ENCODE data around the gene DPP6. TPM values are rescaled to one million over a fixed set of nuclear protein-coding genes. Genes with fewer than 3 reads are reported as not detected.
A peak's percentile ranks its signal among the peaks of the same experiment; 100 is the strongest.

DPP6 gene
- total and polyA plus RNA-seq, 4 experiments from 2014 or later: not detected

- H3K27ac ChIP-seq (ENCODE audit: low read depth, low read length): no peak overlapping the region
- no peak overlapping the region for H3K4me3 ChIP-seq (ENCODE audit: low read length in 2 of 2)
- no peaks in the 10 kb centered on the region for H3K27me3 ChIP-seq (ENCODE audit: insufficient read depth, low read length)
- peaks cover 0 to 32% (median 19%) of the 10 kb centered on the region in 8 donors for H3K9me3 Mint-ChIP-seq
- H3K27ac Mint-ChIP-seq: no peak overlapping the region
- peaks cover 0 to 6% of the 10 kb centered on the region in 2 donors for H3K9me3 ChIP-seq (ENCODE audit: control insufficient read depth in 1 of 2, low read length in 2 of 2)
- no peaks in the 10 kb centered on the region for H3K36me3 ChIP-seq (ENCODE audit: insufficient read depth, low read length)
- no peaks in the 10 kb centered on the region for H3K4me1 Mint-ChIP-seq
- intact Hi-C loops (cut with micrococcal nuclease): no loop called here
- no peaks in the 10 kb centered on the region for H3K4me1 ChIP-seq (ENCODE audit: insufficient read depth, low read length)
- DNase-seq: no peak
- no peaks in the 10 kb centered on the region for H3K27me3 Mint-ChIP-seq
- H3K4me3 Mint-ChIP-seq: no peak overlapping the region
- CTCF ChIA-PET (ENCODE audit: partially characterized antibody): no interaction called here
- H3K36me3 Mint-ChIP-seq: no peaks in the 10 kb centered on the region
- POLR2A ChIA-PET (ENCODE audit: partially characterized antibody): no interaction called here
Measured at GRCh38 chr7:154729056-154729455, 676.9 kb downstream of the DPP6 start.

- Mint-ChIP-seq H3K27ac (no peak overlapping the region), H3K4me1 (no peaks in the 10 kb centered on the region), H3K27me3 (peaks cover 0 to 1% of the 10 kb centered on the region in 2 donors), H3K9me3 (peaks cover 0 to 2% (median 0%) of the 10 kb centered on the region in 8 donors), H3K36me3 (no peaks in the 10 kb centered on the region), H3K4me3 (no peak overlapping the region)
- no peak overlapping the region for H3K27ac ChIP-seq (ENCODE audit: low read depth, low read length)
- ChIA-PET POLR2A (ENCODE audit: partially characterized antibody) (no interaction called here), CTCF (ENCODE audit: partially characterized antibody) (no interaction called here)
- intact Hi-C loops (cut with micrococcal nuclease): no loop called here
- H3K36me3 ChIP-seq (ENCODE audit: insufficient read depth, low read length): no peaks in the 10 kb centered on the region
- H3K27me3 ChIP-seq (ENCODE audit: insufficient read depth, low read length): no peaks in the 10 kb centered on the region
- no peaks in the 10 kb centered on the region for H3K4me1 ChIP-seq (ENCODE audit: insufficient read depth, low read length)
- no peaks in the 10 kb centered on the region for H3K9me3 ChIP-seq (ENCODE audit: control insufficient read depth in 1 of 2, low read length in 2 of 2)
- H3K4me3 ChIP-seq (ENCODE audit: low read length in 2 of 2): no peak overlapping the region
- DNase-seq: no peak
Measured at GRCh38 chr7:154735766-154736165, 683.6 kb downstream of the DPP6 start.

- CTCF ChIA-PET (ENCODE audit: partially characterized antibody): no interaction called here
- no peak overlapping the region for H3K27ac Mint-ChIP-seq
- H3K27me3 ChIP-seq (ENCODE audit: insufficient read depth, low read length): no peaks in the 10 kb centered on the region
- H3K4me3 ChIP-seq (ENCODE audit: low read length in 2 of 2): no peak overlapping the region
- no peaks in the 10 kb centered on the region for H3K36me3 Mint-ChIP-seq
- H3K9me3 ChIP-seq (ENCODE audit: control insufficient read depth in 1 of 2, low read length in 2 of 2): no peaks in the 10 kb centered on the region
- H3K4me1 Mint-ChIP-seq: no peaks in the 10 kb centered on the region
- intact Hi-C loops (cut with micrococcal nuclease): no loop called here
- H3K36me3 ChIP-seq (ENCODE audit: insufficient read depth, low read length): no peaks in the 10 kb centered on the region
- no peak for DNase-seq
- peaks cover 0 to 1% of the 10 kb centered on the region in 2 donors for H3K27me3 Mint-ChIP-seq
- H3K27ac ChIP-seq (ENCODE audit: low read depth, low read length): no peak overlapping the region
- POLR2A ChIA-PET (ENCODE audit: partially characterized antibody): no interaction called here
- no peaks in the 10 kb centered on the region for H3K9me3 Mint-ChIP-seq
- no peak overlapping the region for H3K4me3 Mint-ChIP-seq
- H3K4me1 ChIP-seq (ENCODE audit: insufficient read depth, low read length): no peaks in the 10 kb centered on the region
Measured at GRCh38 chr7:154736389-154736788, 684.2 kb downstream of the DPP6 start.

GRCh38 chr7:154738216-154738615 is 686.0 kb downstream of the DPP6 start:
- Mint-ChIP-seq H3K9me3 (peaks cover 0 to 3% (median 0%) of the 10 kb centered on the region in 8 donors), H3K27me3 (peaks cover 0 to 1% of the 10 kb centered on the region in 2 donors), H3K4me1 (no peaks in the 10 kb centered on the region), H3K36me3 (no peaks in the 10 kb centered on the region), H3K4me3 (no peak overlapping the region), H3K27ac (peak overlapping the region in 1 of 7 donors; percentile 62)
- Histone ChIP-seq H3K36me3 (ENCODE audit: insufficient read depth, low read length) (no peaks in the 10 kb centered on the region), H3K4me1 (ENCODE audit: insufficient read depth, low read length) (no peaks in the 10 kb centered on the region), H3K27ac (ENCODE audit: low read depth, low read length) (no peak overlapping the region), H3K4me3 (ENCODE audit: low read length in 2 of 2) (no peak overlapping the region), H3K9me3 (ENCODE audit: control insufficient read depth in 1 of 2, low read length in 2 of 2) (no peaks in the 10 kb centered on the region), H3K27me3 (ENCODE audit: insufficient read depth, low read length) (no peaks in the 10 kb centered on the region)
- ChIA-PET POLR2A (ENCODE audit: partially characterized antibody) (no interaction called here), CTCF (ENCODE audit: partially characterized antibody) (no interaction called here)
- no peak for DNase-seq
- intact Hi-C loops (cut with micrococcal nuclease): no loop called here

GRCh38 chr7:154741131-154741530 is 688.9 kb downstream of the DPP6 start:
- Histone ChIP-seq H3K36me3 (ENCODE audit: insufficient read depth, low read length) (no peaks in the 10 kb centered on the region), H3K4me3 (ENCODE audit: low read length in 2 of 2) (no peak overlapping the region), H3K27ac (ENCODE audit: low read depth, low read length) (no peak overlapping the region), H3K9me3 (ENCODE audit: control insufficient read depth in 1 of 2, low read length in 2 of 2) (no peaks in the 10 kb centered on the region), H3K4me1 (ENCODE audit: insufficient read depth, low read length) (no peaks in the 10 kb centered on the region), H3K27me3 (ENCODE audit: insufficient read depth, low read length) (no peaks in the 10 kb centered on the region)
- intact Hi-C loops (cut with micrococcal nuclease): no loop called here
- Mint-ChIP-seq H3K27me3 (peaks cover 0 to 1% of the 10 kb centered on the region in 2 donors), H3K4me3 (no peak overlapping the region), H3K9me3 (peaks cover 0 to 3% (median 0%) of the 10 kb centered on the region in 8 donors), H3K4me1 (no peaks in the 10 kb centered on the region), H3K27ac (no peak overlapping the region), H3K36me3 (no peaks in the 10 kb centered on the region)
- POLR2A ChIA-PET (ENCODE audit: partially characterized antibody): no interaction called here
- no peak for DNase-seq
- CTCF ChIA-PET (ENCODE audit: partially characterized antibody): no interaction called here

- intact Hi-C loops (cut with micrococcal nuclease): no loop called here
- ChIA-PET CTCF (ENCODE audit: partially characterized antibody) (no interaction called here), POLR2A (ENCODE audit: partially characterized antibody) (no interaction called here)
- Histone ChIP-seq H3K27ac (ENCODE audit: low read depth, low read length) (no peak overlapping the region), H3K36me3 (ENCODE audit: insufficient read depth, low read length) (no peaks in the 10 kb centered on the region), H3K4me3 (ENCODE audit: low read length in 2 of 2) (no peak overlapping the region), H3K27me3 (ENCODE audit: insufficient read depth, low read length) (no peaks in the 10 kb centered on the region), H3K4me1 (ENCODE audit: insufficient read depth, low read length) (no peaks in the 10 kb centered on the region), H3K9me3 (ENCODE audit: control insufficient read depth in 1 of 2, low read length in 2 of 2) (no peaks in the 10 kb centered on the region)
- Mint-ChIP-seq H3K4me1 (no peaks in the 10 kb centered on the region), H3K27me3 (peaks cover 0 to 1% of the 10 kb centered on the region in 2 donors), H3K36me3 (no peaks in the 10 kb centered on the region), H3K27ac (no peak overlapping the region), H3K9me3 (peaks cover 0 to 3% (median 0%) of the 10 kb centered on the region in 8 donors), H3K4me3 (no peak overlapping the region)
- DNase-seq: no peak
Measured at GRCh38 chr7:154743206-154743605, 691.0 kb downstream of the DPP6 start.

- no peak overlapping the region for H3K27ac ChIP-seq (ENCODE audit: low read depth, low read length)
- H3K27me3 ChIP-seq (ENCODE audit: insufficient read depth, low read length): no peaks in the 10 kb centered on the region
- Mint-ChIP-seq H3K27ac (no peak overlapping the region), H3K36me3 (no peaks in the 10 kb centered on the region), H3K4me3 (no peak overlapping the region), H3K4me1 (no peaks in the 10 kb centered on the region), H3K27me3 (peaks cover 0 to 1% of the 10 kb centered on the region in 2 donors), H3K9me3 (peaks cover 0 to 3% (median 0%) of the 10 kb centered on the region in 8 donors)
- H3K4me3 ChIP-seq (ENCODE audit: low read length in 2 of 2): no peak overlapping the region
- no peaks in the 10 kb centered on the region for H3K9me3 ChIP-seq (ENCODE audit: control insufficient read depth in 1 of 2, low read length in 2 of 2)
- POLR2A ChIA-PET (ENCODE audit: partially characterized antibody): interaction anchor here (0.8 kb wide), 1 partner anchor 9 kb away, joined by 3 read pairs; no protein-coding TSS in a partner anchor
- intact Hi-C loops (cut with micrococcal nuclease): no loop called here
- DNase-seq: no peak
- CTCF ChIA-PET (ENCODE audit: partially characterized antibody): no interaction called here
- H3K4me1 ChIP-seq (ENCODE audit: insufficient read depth, low read length): no peaks in the 10 kb centered on the region
- no peaks in the 10 kb centered on the region for H3K36me3 ChIP-seq (ENCODE audit: insufficient read depth, low read length)
Measured at GRCh38 chr7:154744256-154744860, 692.2 kb downstream of the DPP6 start.

GRCh38 chr7:154744861-154745258 is 692.7 kb downstream of the DPP6 start:
- Histone ChIP-seq H3K4me3 (ENCODE audit: low read length in 2 of 2) (no peak overlapping the region), H3K36me3 (ENCODE audit: insufficient read depth, low read length) (no peaks in the 10 kb centered on the region), H3K27me3 (ENCODE audit: insufficient read depth, low read length) (no peaks in the 10 kb centered on the region), H3K9me3 (ENCODE audit: control insufficient read depth in 1 of 2, low read length in 2 of 2) (no peaks in the 10 kb centered on the region), H3K27ac (ENCODE audit: low read depth, low read length) (no peak overlapping the region), H3K4me1 (ENCODE audit: insufficient read depth, low read length) (no peaks in the 10 kb centered on the region)
- H3K27ac Mint-ChIP-seq: no peak overlapping the region
- H3K27me3 Mint-ChIP-seq: peaks cover 0 to 1% of the 10 kb centered on the region in 2 donors
- H3K36me3 Mint-ChIP-seq: no peaks in the 10 kb centered on the region
- no peak for DNase-seq
- ChIA-PET CTCF (ENCODE audit: partially characterized antibody) (no interaction called here), POLR2A (ENCODE audit: partially characterized antibody) (no interaction called here)
- H3K9me3 Mint-ChIP-seq: peaks cover 0 to 3% (median 0%) of the 10 kb centered on the region in 8 donors
- H3K4me1 Mint-ChIP-seq: no peaks in the 10 kb centered on the region
- H3K4me3 Mint-ChIP-seq: no peak overlapping the region
- intact Hi-C loops (cut with micrococcal nuclease): no loop called here

All from CD4-positive, alpha-beta memory T cell (primary cell).